LNCaP clone FGC (cell line): ENCODE measurements around the gene TMEM238.
A peak's percentile ranks its signal among the peaks of the same experiment; 100 is the strongest.

Experiments
- DNase-seq: peaks from one replicate; pipeline ENCODE4 v3.0.0-alpha.2; 2011; ENCODE audit warnings: low read depth
- H3K4me3 ChIP-seq: 2 replicates; pipeline ENCODE4 v1.5.1; 2011; ENCODE audit warnings: mild to moderate bottlenecking, low read depth, low read length, control low read depth
- CTCF ChIP-seq: IDR thresholded peaks from 2 replicates; pipeline ENCODE4 v1.5.1; 2012; ENCODE audit warnings: mild to moderate bottlenecking; ENCODE audit not compliant: control insufficient read depth, insufficient read depth; ENCODE audit errors: extremely low read depth

TMEM238 gene

GRCh38 chr19:55389386-55390317 is 5.6 kb upstream of the TMEM238 start:
- no peak for DNase-seq
- no peak overlapping the region for H3K4me3 ChIP-seq
- TF ChIP-seq CTCF = no peak

- peak overlapping the region; percentile 89 for H3K4me3 ChIP-seq
- DNase-seq = no peak
- TF ChIP-seq CTCF = no peak
These were observed 3.8 kb upstream of the TMEM238 start for GRCh38 chr19:55387736-55388497.

- TF ChIP-seq CTCF = no peak
- H3K4me3 ChIP-seq = peak overlapping the region; percentile 89
- no peak for DNase-seq
These were observed 2.4 kb upstream of the TMEM238 start for GRCh38 chr19:55386493-55386971.

GRCh38 chr19:55385724-55386492 is 1.8 kb upstream of the TMEM238 start, which contains the start of gene RPL28:
Gene RPL28 (plus strand): TSS chr19:55385932. CDS start chr19:55386358, 426 bp downstream.
- DNase-seq = peak; percentile 92
- TF ChIP-seq CTCF = no peak
- peak within 1 kb of the TSS; percentile 89 for H3K4me3 ChIP-seq

- no peak for TF ChIP-seq CTCF
- peak overlapping the region; percentile 89 for H3K4me3 ChIP-seq
- DNase-seq = peak; percentile 82
These were observed 1.0 kb upstream of the TMEM238 start for GRCh38 chr19:55384920-55385723.
